Panc1 (cell line): Measurements from ENCODE around the gene ATAD2B. TPM values are rescaled to one million over a fixed set of nuclear protein-coding genes. Genes with fewer than 3 reads are reported as not detected.

Experiments
- ATAC-seq: fragments of 200-7000 bp; cut with Tn5 transposase; 2 replicates; pipeline ENCODE4 v1.9.1; 2020; ENCODE audit warnings: mild to moderate bottlenecking, moderate library complexity
- BruUV-seq: library from RNA; stranded (reverse); fragments of 400-500 nt; replicated peaks from 2 replicates; lab custom pipeline; 2021; lab: Mats Ljungman, UMichigan
- CTCF ChIA-PET: fragments of 300-600 bp; sonication (Branson Sonifier 250); formaldehyde crosslinking; loops from one replicate; lab custom pipeline; 2022; ENCODE audit warnings: antibody characterized with exemption; lab: Charles Lee
- POLR2A ChIA-PET: fragments of 300-600 bp; sonication (Branson Sonifier 250); formaldehyde crosslinking; loops from one replicate; lab custom pipeline; 2022; ENCODE audit warnings: antibody characterized with exemption; lab: Charles Lee
- DNase-seq: peaks from one replicate; pipeline ENCODE4 v3.0.0-alpha.2; 2010; ENCODE audit warnings: low read depth, low spot score
- H3K27ac ChIP-seq: 2 replicates; pipeline ENCODE4 v1.5.1; 2011; ENCODE audit warnings: mild to moderate bottlenecking, low read length, inconsistent platforms
- H3K27me3 ChIP-seq: fragments of 200-500 bp; sonication (Bioruptor generic); 2 replicates; pipeline ENCODE4 v1.6.0; 2014; ENCODE audit warnings: low read length, inconsistent platforms; ENCODE audit not compliant: control insufficient read depth, insufficient read depth
- H3K36me3 ChIP-seq: fragments of 200-500 bp; sonication (Bioruptor generic); 2 replicates; pipeline ENCODE4 v1.5.1; 2014; ENCODE audit warnings: inconsistent platforms, mild to moderate bottlenecking, low read length, moderate library complexity; ENCODE audit not compliant: control insufficient read depth, insufficient read depth
- H3K4me1 ChIP-seq: 2 replicates; pipeline ENCODE4 v1.5.1; 2011; ENCODE audit warnings: inconsistent platforms, mild to moderate bottlenecking, low read length, moderate library complexity; ENCODE audit not compliant: control insufficient read depth, insufficient read depth
- H3K4me3 ChIP-seq, 2 experiments: 2 replicates each; pipeline ENCODE4 v1.5.1; 2011 to 2012; ENCODE audit warnings: low read depth in 2 of 2, low read length in 2 of 2, mild to moderate bottlenecking in 2 of 2, inconsistent platforms in 1 of 2, moderate library complexity in 1 of 2
- H3K9me3 ChIP-seq: fragments of 200-500 bp; sonication (Bioruptor generic); 2 replicates; pipeline ENCODE4 v1.5.1; 2014; ENCODE audit warnings: low read depth, mild to moderate bottlenecking, inconsistent platforms, low read length, moderate library complexity; ENCODE audit not compliant: control insufficient read depth, insufficient read depth
- CTCF ChIP-seq: fragments of 450-650 bp; IDR thresholded peaks from 2 replicates; pipeline ENCODE4 v1.5.1; 2017; ENCODE audit warnings: mild to moderate bottlenecking
- POLR2AphosphoS5 ChIP-seq: IDR thresholded peaks from 2 replicates; pipeline ENCODE4 v1.6.1; 2012; ENCODE audit warnings: mild to moderate bottlenecking, low read depth, low read length, moderate library complexity
- REST ChIP-seq, 2 experiments: IDR thresholded peaks; 2 replicates each; pipeline ENCODE4 v1.6.1; 2011 to 2012; ENCODE audit warnings: low read depth in 2 of 2, control low read depth in 1 of 2, low read length in 1 of 2, mild to moderate bottlenecking in 1 of 2, moderate library complexity in 1 of 2; ENCODE audit not compliant: insufficient read depth in 1 of 2
- SIN3A ChIP-seq: IDR thresholded peaks from 2 replicates; pipeline ENCODE4 v1.6.1; 2012; ENCODE audit warnings: low read depth, mild to moderate bottlenecking, low read length, moderate library complexity, borderline replicate concordance; ENCODE audit not compliant: insufficient read depth
- TCF7L2 ChIP-seq: IDR thresholded peaks from 2 replicates; pipeline ENCODE4 v1.6.1; 2011; ENCODE audit warnings: mild to moderate bottlenecking, low read depth, low read length, inconsistent platforms
- in situ Hi-C: cut with HindIII; loops from 2 replicates; pipeline ENCODE4 v1.10.0; 2016; ENCODE audit warnings: low sequenced_read_pairs, low pct_unique_long_range_greater_than_20kb
- intact Hi-C: fragments of 100-400 bp; cut with micrococcal nuclease; formaldehyde crosslinking; loops from one replicate; pipeline ENCODE4 v1.10.0; 2022; ENCODE audit not compliant: unreplicated experiment
- total RNA-seq: library from RNA; stranded (reverse); gene quantifications from one replicate; pipeline ENCODE4 v1.2.1, GENCODE V29; 2021; ENCODE audit not compliant: unreplicated experiment

The ATAD2B gene
- total RNA-seq, 1 experiment from 2014 or later, result 17.9 TPM

- ChIA-PET POLR2A (no interaction called here), CTCF (no interaction called here)
- BruUV-seq, result no TSS peak
- ATAC-seq (no peak), DNase-seq (no peak)
- no peak for TF ChIP-seq POLR2AphosphoS5
- no peak for TF ChIP-seq TCF7L2
- TF ChIP-seq CTCF, result no peak
- TF ChIP-seq REST (IDR thresholded peaks at IDR 0.05; ENCODE audit: insufficient read depth in 1 of 2, low read depth in 2 of 2, low read length in 1 of 2), result no peak
- Histone ChIP-seq H3K27ac (no peak overlapping the region), H3K36me3 (no peaks in the 10 kb centered on the region), H3K27me3 (no peaks in the 10 kb centered on the region), H3K4me1 (no peaks in the 10 kb centered on the region), H3K9me3 (no peaks in the 10 kb centered on the region), H3K4me3 (no peak overlapping the region)
- in situ Hi-C loops (no loop called here), intact Hi-C loops (no loop called here)
Observed at GRCh38 chr2:23713351-23713750, 213.6 kb downstream of the ATAD2B start.

- ChIA-PET CTCF (no interaction called here), POLR2A (no interaction called here)
- H3K27me3 ChIP-seq, result no peaks in the 10 kb centered on the region
- intact Hi-C loops, result no loop called here
- H3K27ac ChIP-seq, result no peak overlapping the region
- H3K36me3 ChIP-seq, result no peaks in the 10 kb centered on the region
- in situ Hi-C loops, result no loop called here
- H3K4me1 ChIP-seq, result no peaks in the 10 kb centered on the region
- BruUV-seq, result TSS peak; percentile 58
- H3K4me3 ChIP-seq, result no peak overlapping the region
- DNase-seq (no peak), ATAC-seq (no peak)
- H3K9me3 ChIP-seq, result no peaks in the 10 kb centered on the region
- TF ChIP-seq CTCF (no peak), SIN3A (no peak), REST (IDR thresholded peaks at IDR 0.05; ENCODE audit: insufficient read depth in 1 of 2, low read depth in 2 of 2, low read length in 1 of 2) (no peak)
Observed at GRCh38 chr2:23712756-23713151, 214.2 kb downstream of the ATAD2B start.
